Gastrocnemius medialis (tissue), 4 donors: ENCODE results near the gene MEF2C. TPM values are rescaled to one million over a fixed set of nuclear protein-coding genes. Genes with fewer than 3 reads are reported as not detected.

Source experiments
- ATAC-seq, 2 donors: fragments of 150-250 bp; one replicate each; pipeline ENCODE4 v1.9.1; 2016
- DNase-seq, 2 donors: peaks; one replicate each; pipeline ENCODE4 v3.0.0-alpha.2; 2019
- H3K27ac ChIP-seq, 4 donors: fragments of 200-600 bp; sonication (generic); 1 replicate in 1 of 4; 2 replicates in 3 of 4; pipeline ENCODE4 v1.5.1; 2016 to 2018; ENCODE audit warnings: mild to moderate bottlenecking in 2 of 4, moderate library complexity in 1 of 4
- H3K27me3 ChIP-seq, 3 donors: fragments of 200-600 bp; sonication (generic) in 2 of 3; 1 replicate in 1 of 3; 2 replicates in 2 of 3; pipeline versions ENCODE4 v1.5.1 to v1.6.0; 2016 to 2019; ENCODE audit warnings: mild to moderate bottlenecking in 1 of 3, moderate library complexity in 1 of 3
- H3K36me3 ChIP-seq, 2 donors: fragments of 200-600 bp; sonication (generic) in 1 of 2; one replicate each; pipeline ENCODE4 v1.5.1; 2017 to 2018
- H3K4me1 ChIP-seq, 2 donors: fragments of 200-600 bp; sonication (generic) in 1 of 2; one replicate each; pipeline ENCODE4 v1.5.1; 2016 to 2017; ENCODE audit warnings: mild to moderate bottlenecking in 2 of 2
- H3K4me3 ChIP-seq, 4 donors: fragments of 200-600 bp; sonication (generic) in 3 of 4; 1 replicate in 1 of 4; 2 replicates in 3 of 4; pipeline ENCODE4 v1.5.1; 2016 to 2019; ENCODE audit warnings: mild to moderate bottlenecking in 2 of 4
- H3K9me3 ChIP-seq, 3 donors: fragments of 200-600 bp; sonication (generic) in 2 of 3; 1 replicate in 1 of 3; 2 replicates in 2 of 3; pipeline ENCODE4 v1.5.1; 2016 to 2019
- CTCF ChIP-seq, 5 experiments: fragments of 450-650 bp in 3 of 5; fragments of 200-600 bp in 2 of 5; sonication (generic) in 2 of 5; IDR thresholded peaks in 4 of 5; conservative IDR thresholded peaks in 1 of 5; 1 replicate in 4 of 5; 2 replicates in 1 of 5; pipeline ENCODE4 v1.5.1; 2016 to 2019; ENCODE audit warnings: antibody characterized with exemption in 5 of 5, mild to moderate bottlenecking in 3 of 5, moderate library complexity in 3 of 5
- POLR2A ChIP-seq, 2 donors: fragments of 450-650 bp; IDR thresholded peaks; one replicate each; pipeline ENCODE4 v1.6.1; 2017; ENCODE audit warnings: antibody characterized with exemption in 2 of 2, mild to moderate bottlenecking in 2 of 2, moderate library complexity in 2 of 2
- in situ Hi-C, 4 donors: fragments of 200-750 bp; cut with MboI; loops; one replicate each; pipeline versions ENCODE4 v1.15.0 to v1.8.0; 2017; ENCODE audit warnings: low sequenced_read_pairs in 4 of 4
- intact Hi-C: fragments of 100-400 bp; cut with DNase I; formaldehyde crosslinking; loops from one replicate; pipeline ENCODE4 v1.15.1; 2023; ENCODE audit warnings: low total_unique reads
- total RNA-seq, 4 donors: library from RNA; depleted of rRNA; stranded (reverse); fragments of >200 nt; gene quantifications; one replicate each; pipeline versions ENCODE4 v1.1.0 to v1.2.3, GENCODE V29; 2016

The MEF2C gene
- total RNA-seq, 4 donors from 2014 or later: 63.8 to 192 (median 128) TPM

GRCh38 chr5:88885002-88885401 is 2.0 kb upstream of the MEF2C start:
- DNase-seq (no peak), ATAC-seq (no peak)
- Histone ChIP-seq H3K27me3 (no peaks in the 10 kb centered on the region), H3K27ac (peak overlapping the region; percentile 86 to 96 (median 94)), H3K9me3 (no peaks in the 10 kb centered on the region), H3K4me3 (peak overlapping the region; percentile 59 to 81 (median 70)), H3K36me3 (no peaks in the 10 kb centered on the region), H3K4me1 (peaks cover 41 to 44% of the 10 kb centered on the region in 2 donors)
- intact Hi-C loops: no loop called here
- no peak for TF ChIP-seq POLR2A (IDR thresholded peaks at IDR 0.05)
- TF ChIP-seq CTCF (IDR thresholded peaks at IDR 0.05 in 4 of 5, conservative IDR thresholded peaks at IDR 0.05 in 1 of 5): no peak
- in situ Hi-C loops: loop anchor here in 3 of 4 donors (10.0 to 25.0 kb wide), 3 partner anchors 60 to 150 kb away; no protein-coding TSS in a partner anchor

GRCh38 chr5:88884608-88884877 is 1.6 kb upstream of the MEF2C start:
- ATAC-seq (no peak), DNase-seq (no peak)
- TF ChIP-seq CTCF (IDR thresholded peaks at IDR 0.05 in 4 of 5, conservative IDR thresholded peaks at IDR 0.05 in 1 of 5) (no peak), POLR2A (IDR thresholded peaks at IDR 0.05) (no peak)
- Histone ChIP-seq H3K4me1 (peaks cover 44 to 47% of the 10 kb centered on the region in 2 donors), H3K27me3 (no peaks in the 10 kb centered on the region), H3K36me3 (no peaks in the 10 kb centered on the region), H3K9me3 (no peaks in the 10 kb centered on the region), H3K27ac (peak overlapping the region; percentile 86 to 96 (median 94)), H3K4me3 (peak overlapping the region; percentile 59 to 81 (median 70))
- intact Hi-C loops: loop anchor here (5.0 kb wide), 1 partner anchor 1523 kb away; the partner anchor contains the start of gene CETN3
- in situ Hi-C loops: loop anchor here in 3 of 4 donors (10.0 to 25.0 kb wide), 3 partner anchors 60 to 150 kb away; no protein-coding TSS in a partner anchor

- Histone ChIP-seq H3K4me3 (peak overlapping the region; percentile 59 to 81 (median 70)), H3K27me3 (no peaks in the 10 kb centered on the region), H3K9me3 (no peaks in the 10 kb centered on the region), H3K4me1 (peaks cover 44 to 49% of the 10 kb centered on the region in 2 donors), H3K27ac (peak overlapping the region; percentile 86 to 96 (median 94)), H3K36me3 (no peaks in the 10 kb centered on the region)
- peak in 1 of 5 experiments; percentile 12 for TF ChIP-seq CTCF (IDR thresholded peaks at IDR 0.05 in 4 of 5, conservative IDR thresholded peaks at IDR 0.05 in 1 of 5)
- peak; percentile 44 to 71 for TF ChIP-seq POLR2A (IDR thresholded peaks at IDR 0.05)
- DNase-seq: peak; percentile 52 to 69
- peak; percentile 35 to 47 for ATAC-seq
- intact Hi-C loops: loop anchor here (2.0 to 5.0 kb wide), 3 partner anchors 51 to 1523 kb away; partner anchors contain the start of gene CETN3
- in situ Hi-C loops: loop anchor here in 3 of 4 donors (10.0 to 25.0 kb wide), 3 partner anchors 59 to 149 kb away; no protein-coding TSS in a partner anchor
These were observed 1.0 kb upstream of the MEF2C start for GRCh38 chr5:88883836-88884607.

- H3K9me3 ChIP-seq: no peaks in the 10 kb centered on the region
- H3K4me3 ChIP-seq: peak overlapping the region; percentile 59 to 81 (median 70)
- H3K4me1 ChIP-seq: peaks cover 43 to 44% of the 10 kb centered on the region in 2 donors
- H3K27me3 ChIP-seq: no peaks in the 10 kb centered on the region
- no peak for TF ChIP-seq CTCF (IDR thresholded peaks at IDR 0.05 in 4 of 5, conservative IDR thresholded peaks at IDR 0.05 in 1 of 5)
- TF ChIP-seq POLR2A (IDR thresholded peaks at IDR 0.05): no peak
- H3K36me3 ChIP-seq: no peaks in the 10 kb centered on the region
- intact Hi-C loops: loop anchor here (2.0 to 5.0 kb wide), 3 partner anchors 50 to 1525 kb away; partner anchors contain the start of gene CETN3
- ATAC-seq: peak; percentile 6 to 7
- DNase-seq: no peak
- peak overlapping the region; percentile 86 to 96 (median 94) for H3K27ac ChIP-seq
- in situ Hi-C loops: loop anchor here in 3 of 4 donors (10.0 to 25.0 kb wide), 3 partner anchors 58 to 148 kb away; no protein-coding TSS in a partner anchor
These were observed 527 bp downstream of the MEF2C start for GRCh38 chr5:88882276-88883038.
